H1 (cell line): Measurements from ENCODE around the gene SLC25A21. TPM values are rescaled to one million over a fixed set of nuclear protein-coding genes. Genes with fewer than 3 reads are reported as not detected.

Experiments used
- CTCF ChIA-PET: fragments of 300-600 bp; sonication (Branson Sonifier 250); formaldehyde crosslinking; loops from one replicate; lab custom pipeline; 2021; ENCODE audit not compliant: partially characterized antibody; lab: Charles Lee
- POLR2A ChIA-PET: fragments of 300-600 bp; sonication (Branson Sonifier 250); formaldehyde crosslinking; loops from one replicate; lab custom pipeline; 2021; ENCODE audit warnings: inconsistent platforms; ENCODE audit not compliant: partially characterized antibody; lab: Charles Lee
- DNase-seq, 2 experiments: peaks; one replicate each; pipeline versions ENCODE4 v3.0.0 to v3.0.0-alpha.2; 2010 to 2022; ENCODE audit warnings: low spot score in 2 of 2, low read depth in 1 of 2, mixed read lengths in 1 of 2
- FAIRE-seq: peaks from 2 replicates; lab custom pipeline; 2011; peaks lifted over from hg19 to GRCh38; lab: Jason Lieb, UNC
- H2AFZ ChIP-seq: 2 replicates; pipeline ENCODE4 v1.8.1; 2012; ENCODE audit warnings: low read length, inconsistent platforms
- H2AK5ac ChIP-seq: 2 replicates; pipeline ENCODE4 v1.6.1; 2013; ENCODE audit warnings: low read depth, low read length
- H2BK120ac ChIP-seq: replicated peaks from 2 replicates; pipeline ENCODE3; 2013; ENCODE audit warnings: low read depth, low read length, inconsistent platforms
- H2BK12ac ChIP-seq: 2 replicates; pipeline ENCODE4 v1.6.1; 2013; ENCODE audit warnings: low read depth, low read length
- H2BK15ac ChIP-seq: 2 replicates; pipeline ENCODE4 v1.6.1; 2013; ENCODE audit warnings: low read length
- H2BK20ac ChIP-seq: 2 replicates; pipeline ENCODE4 v1.6.1; 2013; ENCODE audit warnings: low read length
- H2BK5ac ChIP-seq: 2 replicates; pipeline ENCODE4 v1.6.1; 2013; ENCODE audit warnings: low read depth, low read length
- H3K14ac ChIP-seq: 2 replicates; pipeline ENCODE4 v1.6.1; 2013; ENCODE audit warnings: inconsistent platforms; ENCODE audit not compliant: insufficient read length
- H3K18ac ChIP-seq: 2 replicates; pipeline ENCODE4 v1.6.1; 2013; ENCODE audit warnings: low read length; ENCODE audit errors: extremely low read depth
- H3K23ac ChIP-seq: 2 replicates; pipeline ENCODE4 v1.6.1; 2013; ENCODE audit warnings: inconsistent platforms; ENCODE audit not compliant: insufficient read length
- H3K23me2 ChIP-seq: 2 replicates; pipeline ENCODE4 v1.6.1; 2013; ENCODE audit warnings: low read depth, low read length
- H3K27ac ChIP-seq: 2 replicates; pipeline ENCODE4 v1.6.1; 2011; ENCODE audit warnings: low read depth, low read length, inconsistent platforms
- H3K27me3 ChIP-seq, 4 experiments: replicated peaks in 1 of 4; 1 replicate in 1 of 4; 2 replicates in 3 of 4; pipeline versions ENCODE4 v1.6.1 to v1.8.1; 2011 to 2013; ENCODE audit warnings: low read length in 3 of 4, mild to moderate bottlenecking in 3 of 4, inconsistent platforms in 2 of 4, mixed read lengths in 2 of 4, moderate library complexity in 1 of 4; ENCODE audit not compliant: control insufficient read depth in 3 of 4, insufficient read depth in 3 of 4; ENCODE audit errors: extremely low read depth in 1 of 4
- H3K36me3 ChIP-seq, 4 experiments: 2 replicates each; pipeline versions ENCODE4 v1.6.1 to v1.8.1; 2011 to 2013; ENCODE audit warnings: mild to moderate bottlenecking in 4 of 4, low read length in 3 of 4, moderate library complexity in 2 of 4, control low read depth in 1 of 4, inconsistent platforms in 1 of 4; ENCODE audit not compliant: insufficient read depth in 4 of 4, control insufficient read depth in 2 of 4
- H3K4ac ChIP-seq: replicated peaks from 2 replicates; pipeline ENCODE3; 2013; ENCODE audit warnings: low read length, low read depth, mixed read lengths, inconsistent platforms; ENCODE audit not compliant: insufficient read length
- H3K4me1 ChIP-seq, 4 experiments: replicated peaks in 1 of 4; 1 replicate in 1 of 4; 2 replicates in 3 of 4; pipeline versions ENCODE4 v1.6.1 to v1.8.1; 2011 to 2013; ENCODE audit warnings: low read length in 3 of 4, inconsistent platforms in 2 of 4, mixed read lengths in 1 of 4; ENCODE audit not compliant: insufficient read depth in 4 of 4, control insufficient read depth in 3 of 4
- H3K4me2 ChIP-seq, 2 experiments: 2 replicates each; pipeline versions ENCODE4 v1.6.1 to v1.8.1; 2011 to 2013; ENCODE audit warnings: low read depth in 2 of 2, low read length in 2 of 2, control low read depth in 1 of 2, inconsistent platforms in 1 of 2, mild to moderate bottlenecking in 1 of 2; ENCODE audit not compliant: insufficient read depth in 1 of 2
- H3K4me3 ChIP-seq, 4 experiments: fragments of 200-600, 300-600 bp in 1 of 4; sonication (generic), shearing (Covaris generic), sonication (Bioruptor Twin) in 1 of 4; 2 replicates each; pipeline versions ENCODE4 v1.5.1 to v1.8.1; 2011 to 2016; ENCODE audit warnings: low read length in 4 of 4, low read depth in 3 of 4, control low read depth in 2 of 4, inconsistent platforms in 2 of 4, mild to moderate bottlenecking in 2 of 4, mixed read lengths in 1 of 4, moderate library complexity in 1 of 4; ENCODE audit not compliant: insufficient read depth in 2 of 4; ENCODE audit errors: extremely low read depth in 1 of 4
- H3K56ac ChIP-seq: replicated peaks from 2 replicates; pipeline ENCODE3; 2013; ENCODE audit warnings: low read depth, mild to moderate bottlenecking, mixed read lengths, low read length, inconsistent platforms; ENCODE audit not compliant: insufficient read length
- H3K79me1 ChIP-seq: 2 replicates; pipeline ENCODE4 v1.6.1; 2013; ENCODE audit warnings: low read depth, low read length, control low read depth
- H3K79me2 ChIP-seq, 2 experiments: 2 replicates each; pipeline versions ENCODE4 v1.6.1 to v1.8.1; 2012 to 2013; ENCODE audit warnings: low read length in 2 of 2, mild to moderate bottlenecking in 2 of 2, inconsistent platforms in 1 of 2; ENCODE audit not compliant: insufficient read depth in 2 of 2, control insufficient read depth in 1 of 2
- H3K9ac ChIP-seq, 4 experiments: replicated peaks in 1 of 4; 1 replicate in 1 of 4; 2 replicates in 3 of 4; pipeline versions ENCODE4 v1.6.1 to v1.8.1; 2011 to 2013; ENCODE audit warnings: low read depth in 3 of 4, low read length in 3 of 4, control low read depth in 2 of 4, mild to moderate bottlenecking in 2 of 4, moderate library complexity in 2 of 4, inconsistent platforms in 1 of 4; ENCODE audit errors: extremely low read depth in 1 of 4
- H3K9me3 ChIP-seq, 2 experiments: 2 replicates each; pipeline versions ENCODE4 v1.6.1 to v1.8.1; 2012 to 2013; ENCODE audit warnings: mild to moderate bottlenecking in 2 of 2, moderate library complexity in 2 of 2, control low read depth in 1 of 2, inconsistent platforms in 1 of 2, low read depth in 1 of 2, low read length in 1 of 2, mixed read lengths in 1 of 2; ENCODE audit not compliant: insufficient read depth in 2 of 2
- H4K20me1 ChIP-seq, 2 experiments: replicated peaks in 1 of 2; 2 replicates each; pipeline versions ENCODE3 to v1.8.1; 2011 to 2013; ENCODE audit warnings: inconsistent platforms in 2 of 2, low read length in 2 of 2, mild to moderate bottlenecking in 1 of 2; ENCODE audit not compliant: insufficient read depth in 2 of 2, control insufficient read depth in 1 of 2
- H4K5ac ChIP-seq: 2 replicates; pipeline ENCODE4 v1.6.1; 2013; ENCODE audit warnings: low read length, low read depth, mixed read lengths, inconsistent platforms; ENCODE audit not compliant: insufficient read length
- H4K8ac ChIP-seq: 2 replicates; pipeline ENCODE4 v1.8.0; 2013; ENCODE audit warnings: mild to moderate bottlenecking, moderate library complexity, low read length, inconsistent platforms; ENCODE audit not compliant: insufficient read depth; ENCODE audit errors: extremely low read depth
- H4K91ac ChIP-seq: replicated peaks from 2 replicates; pipeline ENCODE3; 2013; ENCODE audit warnings: low read length, mixed read lengths, inconsistent platforms; ENCODE audit not compliant: insufficient read length
- CREB1 ChIP-seq: IDR thresholded peaks from 2 replicates; pipeline ENCODE4 v1.6.1; 2012; ENCODE audit warnings: inconsistent platforms
- FOSL1 ChIP-seq: IDR thresholded peaks from 2 replicates; pipeline ENCODE4 v1.6.1; 2011; ENCODE audit warnings: mild to moderate bottlenecking, low read depth, low read length, moderate library complexity; ENCODE audit not compliant: insufficient read depth
- GABPA ChIP-seq: IDR thresholded peaks from 2 replicates; pipeline ENCODE4 v1.6.1; 2011; ENCODE audit warnings: mild to moderate bottlenecking, low read length, moderate library complexity, borderline replicate concordance; ENCODE audit not compliant: insufficient read depth
- KDM1A ChIP-seq: fragments of 200-600, 300-600 bp; sonication (generic); IDR thresholded peaks from 2 replicates; pipeline ENCODE4 v1.7.1; 2016; ENCODE audit warnings: mild to moderate bottlenecking, low read length, borderline replicate concordance
- KDM5A ChIP-seq: fragments of 200-600 bp; IDR thresholded peaks from 2 replicates; pipeline ENCODE4 v1.7.1; 2012; ENCODE audit warnings: mild to moderate bottlenecking, low read length, inconsistent platforms, mixed read lengths
- MAFK ChIP-seq: IDR thresholded peaks from 2 replicates; pipeline ENCODE4 v1.6.1; 2012; ENCODE audit warnings: low read depth, mild to moderate bottlenecking, improper control_type of control experiment, low read length
- NRF1 ChIP-seq: IDR thresholded peaks from 2 replicates; pipeline ENCODE4 v1.6.1; 2011; ENCODE audit warnings: mild to moderate bottlenecking, low read depth, low read length, improper control_type of control experiment
- PHF8 ChIP-seq: fragments of 200-600 bp; sonication (generic); conservative IDR thresholded peaks from 2 replicates; pipeline ENCODE4 v1.7.1; 2012; ENCODE audit warnings: low read depth, mild to moderate bottlenecking, inconsistent platforms, low read length, moderate library complexity
- POLR2A ChIP-seq, 2 experiments: IDR thresholded peaks; 1 replicate in 1 of 2; 2 replicates in 1 of 2; pipeline ENCODE4 v1.6.1; 2011; ENCODE audit warnings: low read depth in 2 of 2, low read length in 2 of 2, mild to moderate bottlenecking in 2 of 2; ENCODE audit errors: control extremely low read depth in 1 of 2
- RFX5 ChIP-seq: IDR thresholded peaks from 2 replicates; pipeline ENCODE4 v1.6.1; 2011; ENCODE audit warnings: low read depth, low read length, improper control_type of control experiment, borderline replicate concordance
- RNF2 ChIP-seq: fragments of 200-900, 300-1000 bp; sonication (generic); IDR thresholded peaks from 2 replicates; pipeline ENCODE4 v1.7.1; 2016; ENCODE audit warnings: borderline replicate concordance, low read depth, mild to moderate bottlenecking, antibody characterized with exemption, low read length; ENCODE audit not compliant: poor library complexity, severe bottlenecking; ENCODE audit errors: missing control alignments
- SIX5 ChIP-seq: IDR thresholded peaks from 2 replicates; pipeline ENCODE4 v1.6.1; 2011; ENCODE audit warnings: mild to moderate bottlenecking, low read depth, low read length
- YY1 ChIP-seq: IDR thresholded peaks from 2 replicates; pipeline ENCODE4 v1.6.1; 2011; ENCODE audit warnings: low read depth, mild to moderate bottlenecking, low read length
- WGBS, 2 experiments: shearing (Covaris generic) in 1 of 2; methylation state at CpG; one replicate each; pipeline versions ENCODE4 v1.1.6 to v1.1.7; 2013 to 2015; ENCODE audit warnings: low lambda C conversion rate in 2 of 2, mixed read lengths in 2 of 2, inconsistent platforms in 1 of 2, low coverage in 1 of 2, missing lambda C conversion rate in 1 of 2; ENCODE audit not compliant: insufficient replicate concordance in 2 of 2, insufficient coverage in 1 of 2, insufficient read length in 1 of 2; ENCODE audit errors: extremely low coverage in 1 of 2, missing lambda C conversion rate in 1 of 2; 5-methylcytosine and 5-hydroxymethylcytosine counted together
- polyA plus RNA-seq, 7 experiments: library from polyadenylated mRNA; depleted of rRNA in 3 of 7; stranded (reverse) in 5 of 7; unstranded in 2 of 7; fragments of >200 nt in 5 of 7; fragments of 200-250 nt in 2 of 7; gene quantifications; 1 replicate in 5 of 7; 2 replicates in 1 of 7; 4 replicates in 1 of 7; pipeline versions ENCODE4 v1.2.1 to v1.2.3, GENCODE V29; 2011 to 2013; ENCODE audit warnings: missing spikeins in 2 of 7, mixed read lengths in 2 of 7
- total RNA-seq: library from RNA; stranded (reverse); fragmentation: NEBNext Ultra II Directional; extraction: Animal tissue kit (Norgen Biotek cat#: 25700); gene quantifications from 2 replicates; pipeline ENCODE4 v1.2.1, GENCODE V29; 2021

Gene SLC25A21
- total and polyA plus RNA-seq, 2 of the 8 experiments (the other 6 are each of a cell fraction or from before 2014, with no cell fraction given), result 6.9 to 15.7 TPM

DNA sequence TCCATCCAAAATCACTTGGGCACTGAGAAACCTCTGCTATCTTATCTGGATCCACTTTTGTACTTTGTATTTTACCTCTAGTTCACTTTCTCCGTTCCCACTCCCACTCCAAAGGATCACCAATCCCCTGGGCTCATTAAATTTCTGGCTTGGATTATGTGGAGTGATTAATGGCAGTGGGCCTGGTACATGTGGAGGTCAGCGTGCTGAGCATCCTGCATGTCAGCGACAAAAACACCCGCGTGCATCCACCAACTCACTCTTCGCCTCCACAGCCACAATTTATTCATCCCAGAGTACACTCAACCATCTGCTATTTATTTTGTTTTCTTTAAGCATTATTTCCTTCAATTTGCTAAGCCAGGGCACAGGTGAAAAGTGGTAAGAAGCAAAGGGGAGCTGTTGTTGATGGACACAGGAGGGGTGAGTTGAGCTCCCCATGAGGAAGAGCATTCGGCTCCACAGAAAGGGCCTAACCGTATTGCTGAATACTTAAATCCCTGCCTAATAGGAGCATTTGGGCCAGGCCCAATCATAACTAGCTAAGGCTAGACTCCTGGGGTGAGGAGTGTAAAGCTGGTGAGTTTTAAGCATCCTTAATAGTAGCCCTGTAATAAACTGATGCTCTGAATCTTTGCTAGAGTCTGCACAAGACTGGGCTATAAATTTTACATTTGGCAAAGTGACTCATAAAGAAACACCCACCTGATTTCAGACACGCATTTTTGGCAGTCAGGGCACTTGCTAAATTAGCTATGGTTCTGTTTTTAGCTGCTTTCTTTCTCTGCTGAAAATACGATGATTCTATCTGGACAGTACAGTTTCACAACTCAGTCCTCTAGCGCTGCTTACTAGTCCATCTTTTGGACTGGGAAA, 137.8 kb downstream of the SLC25A21 start:
- CTCF ChIA-PET, result interaction anchor here (0.8 to 1.8 kb wide), 5 partner anchors 10 to 626 kb away, joined by 3 to 8 read pairs (median 3); no protein-coding TSS in a partner anchor
- no peak for DNase-seq
- no peak overlapping the region for H4K91ac ChIP-seq

More for the DNA sequence above, 137.8 kb downstream of the SLC25A21 start:
- Histone ChIP-seq H4K8ac (no peak overlapping the region), H2BK20ac (no peak overlapping the region), H3K79me1 (no peaks in the 10 kb centered on the region), H2BK5ac (no peak overlapping the region), H2AK5ac (no peak overlapping the region), H2BK120ac (no peak overlapping the region), H3K56ac (no peak overlapping the region), H3K18ac (no peak overlapping the region), H3K23ac (no peak overlapping the region), H3K14ac (no peak overlapping the region), H4K20me1 (no peaks in the 10 kb centered on the region), H2BK15ac (no peak overlapping the region), H2AFZ (no peak overlapping the region), H3K27me3 (no peaks in the 10 kb centered on the region), H3K4me1 (peaks cover 0 to 14% (median 6%) of the 10 kb centered on the region in 4 experiments; a peak in 2 of 7 replicates), H3K23me2 (no peaks in the 10 kb centered on the region), H3K4me3 (no peak overlapping the region), H2BK12ac (no peak overlapping the region), H4K5ac (no peak overlapping the region), H3K9me3 (no peaks in the 10 kb centered on the region), H3K79me2 (no peaks in the 10 kb centered on the region), H3K9ac (no peak overlapping the region), H3K4me2 (no peak overlapping the region), H3K4ac (no peak overlapping the region), H3K36me3 (no peaks in the 10 kb centered on the region; a peak in 1 of 8 replicates), H3K27ac (no peak overlapping the region)
- POLR2A ChIA-PET, result interaction anchor here (0.8 kb wide), 1 partner anchor 23 kb away, joined by 3 read pairs; no protein-coding TSS in a partner anchor
- 88% methylated on average over 11 of the region's 11 CpGs; no CpG with 5 or more reads in 1 of the 2 experiments for WGBS, 2 experiments
- TF ChIP-seq CREB1, result no peak
- no peak for TF ChIP-seq POLR2A (IDR thresholded peaks at IDR 0.05; ENCODE audit: control extremely low read depth in 1 of 2, low read depth in 2 of 2, low read length in 2 of 2)
- no peak for TF ChIP-seq FOSL1
- no peak for TF ChIP-seq MAFK
- no peak for TF ChIP-seq SIX5
- TF ChIP-seq KDM1A, result no peak
- TF ChIP-seq RFX5, result no peak
- no peak for TF ChIP-seq NRF1
- TF ChIP-seq PHF8, result no peak
- no peak for TF ChIP-seq RNF2
- TF ChIP-seq GABPA, result no peak
- TF ChIP-seq KDM5A, result no peak
- TF ChIP-seq YY1, result no peak
- no peak for FAIRE-seq
